RWPE2 (cell line): ENCODE data around the gene TFF1.

Source experiments
- ATAC-seq: fragments of 200-7000 bp; cut with Tn5 transposase; 3 replicates; pipeline ENCODE4 v1.9.1; 2021; ENCODE audit warnings: low read depth
- DNase-seq: peaks from one replicate; pipeline ENCODE4 v3.0.0-alpha.2; 2020; ENCODE audit warnings: low spot score
- H3K27ac ChIP-seq: fragments of 450-650 bp; 2 replicates; pipeline ENCODE4 v1.5.1; 2017; ENCODE audit warnings: mild to moderate bottlenecking; ENCODE audit not compliant: poor library complexity, severe bottlenecking
- H3K27me3 ChIP-seq: fragments of 250-450 bp; sonication (Bioruptor Pico); 2 replicates; pipeline ENCODE4 v1.5.1; 2021; ENCODE audit warnings: mild to moderate bottlenecking, moderate library complexity; ENCODE audit not compliant: insufficient read depth, poor library complexity, severe bottlenecking
- H3K36me3 ChIP-seq: fragments of 250-450 bp; sonication (Bioruptor Pico); 2 replicates; pipeline ENCODE4 v1.5.1; 2020; ENCODE audit warnings: low read depth, mild to moderate bottlenecking, moderate library complexity
- H3K4me1 ChIP-seq: fragments of 250-450 bp; sonication (Bioruptor Pico); 2 replicates; pipeline ENCODE4 v1.5.1; 2021; ENCODE audit warnings: mild to moderate bottlenecking, moderate library complexity; ENCODE audit not compliant: insufficient read depth, poor library complexity, severe bottlenecking
- H3K4me3 ChIP-seq: fragments of 250-450 bp; sonication (Bioruptor Pico); 2 replicates; pipeline ENCODE4 v1.5.1; 2021; ENCODE audit warnings: mild to moderate bottlenecking, moderate library complexity; ENCODE audit not compliant: severe bottlenecking
- H3K9me3 ChIP-seq: fragments of 250-450 bp; sonication (Bioruptor Pico); 2 replicates; pipeline ENCODE4 v1.5.1; 2021; ENCODE audit warnings: mild to moderate bottlenecking, moderate library complexity; ENCODE audit not compliant: severe bottlenecking
- TF ChIP-seq, protein P1 (sequence below): fragments of 450-650 bp; IDR thresholded peaks from one replicate; pipeline ENCODE4 v1.5.1; 2017; ENCODE audit warnings: mild to moderate bottlenecking, moderate library complexity; ENCODE audit not compliant: poor library complexity, severe bottlenecking

Gene TFF1

DNA sequence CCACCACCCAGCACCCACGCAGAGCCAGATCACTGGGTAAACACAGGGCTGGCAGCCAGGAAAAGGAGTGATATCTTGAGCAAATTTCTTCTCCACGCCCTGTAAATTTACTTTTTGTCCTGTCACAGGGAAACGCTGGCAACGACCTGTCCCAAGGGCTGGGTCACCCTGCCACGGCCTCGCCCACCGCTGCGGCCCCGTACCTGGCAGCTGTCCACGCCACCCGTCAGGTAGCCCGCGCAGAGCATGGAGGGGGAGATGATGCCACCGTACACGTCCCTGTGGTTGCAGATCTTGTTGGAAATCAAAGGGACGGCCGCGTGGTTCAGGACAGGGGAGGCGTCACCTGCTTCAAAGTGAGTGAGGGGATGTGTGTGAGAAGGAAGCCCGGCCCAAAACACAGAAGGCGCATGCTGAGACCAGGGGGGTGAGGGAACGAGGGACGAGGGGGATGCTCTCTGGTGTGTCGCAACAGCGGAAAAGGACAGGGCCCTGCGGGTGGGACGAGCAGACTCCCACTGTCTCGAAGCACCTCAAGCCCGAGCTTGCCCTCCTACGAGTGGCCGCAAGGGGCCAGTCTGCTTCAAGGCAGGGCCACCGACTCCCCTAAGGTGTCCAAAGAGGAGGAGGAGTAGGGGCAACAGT is 10.1 kb upstream of the TFF1 start:
- no peak overlapping the region for H3K4me3 ChIP-seq
- no peak overlapping the region for H3K27ac ChIP-seq
- ATAC-seq (no peak), DNase-seq (no peak)
- TF ChIP-seq, protein P1, sequence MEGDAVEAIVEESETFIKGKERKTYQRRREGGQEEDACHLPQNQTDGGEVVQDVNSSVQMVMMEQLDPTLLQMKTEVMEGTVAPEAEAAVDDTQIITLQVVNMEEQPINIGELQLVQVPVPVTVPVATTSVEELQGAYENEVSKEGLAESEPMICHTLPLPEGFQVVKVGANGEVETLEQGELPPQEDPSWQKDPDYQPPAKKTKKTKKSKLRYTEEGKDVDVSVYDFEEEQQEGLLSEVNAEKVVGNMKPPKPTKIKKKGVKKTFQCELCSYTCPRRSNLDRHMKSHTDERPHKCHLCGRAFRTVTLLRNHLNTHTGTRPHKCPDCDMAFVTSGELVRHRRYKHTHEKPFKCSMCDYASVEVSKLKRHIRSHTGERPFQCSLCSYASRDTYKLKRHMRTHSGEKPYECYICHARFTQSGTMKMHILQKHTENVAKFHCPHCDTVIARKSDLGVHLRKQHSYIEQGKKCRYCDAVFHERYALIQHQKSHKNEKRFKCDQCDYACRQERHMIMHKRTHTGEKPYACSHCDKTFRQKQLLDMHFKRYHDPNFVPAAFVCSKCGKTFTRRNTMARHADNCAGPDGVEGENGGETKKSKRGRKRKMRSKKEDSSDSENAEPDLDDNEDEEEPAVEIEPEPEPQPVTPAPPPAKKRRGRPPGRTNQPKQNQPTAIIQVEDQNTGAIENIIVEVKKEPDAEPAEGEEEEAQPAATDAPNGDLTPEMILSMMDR = no peak
- no peaks in the 10 kb centered on the region for H3K27me3 ChIP-seq
- no peaks in the 10 kb centered on the region for H3K4me1 ChIP-seq
- no peaks in the 10 kb centered on the region for H3K9me3 ChIP-seq
- no peaks in the 10 kb centered on the region for H3K36me3 ChIP-seq

DNA sequence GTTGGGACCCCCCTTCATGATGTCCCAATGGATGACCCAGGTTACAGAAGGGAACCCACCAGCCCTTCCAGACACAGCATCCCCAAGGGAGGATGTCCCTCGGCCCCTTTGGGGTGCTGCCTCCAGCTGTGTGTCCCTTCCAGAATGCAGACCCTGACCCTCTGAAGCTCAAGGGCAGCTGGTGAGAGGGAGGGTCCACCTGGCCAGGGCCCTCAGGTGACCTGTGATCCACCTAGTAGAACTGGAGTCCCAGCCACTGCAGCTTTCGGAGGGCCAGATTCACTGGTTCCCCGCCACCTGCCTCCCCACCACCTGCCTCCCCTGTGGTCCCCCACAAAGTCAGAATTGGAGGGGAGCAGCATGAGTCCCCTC is 9.6 kb upstream of the TFF1 start:
- no peaks in the 10 kb centered on the region for H3K9me3 ChIP-seq
- TF ChIP-seq, protein P1 = no peak
- no peak for DNase-seq
- no peak overlapping the region for H3K27ac ChIP-seq
- H3K4me1 ChIP-seq = no peaks in the 10 kb centered on the region
- no peak overlapping the region for H3K4me3 ChIP-seq
- ATAC-seq = no peak
- no peaks in the 10 kb centered on the region for H3K27me3 ChIP-seq
- H3K36me3 ChIP-seq = no peaks in the 10 kb centered on the region

DNA sequence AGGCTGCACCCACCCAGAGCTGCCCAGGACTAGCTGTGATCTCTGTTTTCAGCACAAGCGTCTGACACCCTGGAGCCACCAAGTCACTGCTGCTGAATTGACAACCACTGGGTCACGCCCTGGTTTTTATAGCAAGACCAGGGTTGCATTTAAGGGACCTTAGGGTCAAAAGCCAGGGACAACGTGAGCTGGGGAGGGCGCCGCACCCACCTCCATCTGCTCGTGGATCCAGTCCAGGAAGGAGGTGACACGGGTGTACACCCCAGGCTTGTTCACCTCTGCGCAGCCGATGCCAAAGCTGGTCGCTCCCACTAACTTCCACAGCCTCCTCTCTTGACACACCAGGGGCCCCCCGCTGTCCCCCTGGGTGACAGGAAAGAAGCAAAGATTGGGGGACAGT is 9.2 kb upstream of the TFF1 start:
- Histone ChIP-seq H3K4me1 (no peaks in the 10 kb centered on the region), H3K36me3 (no peaks in the 10 kb centered on the region), H3K27ac (no peak overlapping the region), H3K27me3 (no peaks in the 10 kb centered on the region), H3K9me3 (no peaks in the 10 kb centered on the region), H3K4me3 (no peak overlapping the region)
- DNase-seq (no peak), ATAC-seq (no peak)
- TF ChIP-seq, protein P1 = no peak

DNA sequence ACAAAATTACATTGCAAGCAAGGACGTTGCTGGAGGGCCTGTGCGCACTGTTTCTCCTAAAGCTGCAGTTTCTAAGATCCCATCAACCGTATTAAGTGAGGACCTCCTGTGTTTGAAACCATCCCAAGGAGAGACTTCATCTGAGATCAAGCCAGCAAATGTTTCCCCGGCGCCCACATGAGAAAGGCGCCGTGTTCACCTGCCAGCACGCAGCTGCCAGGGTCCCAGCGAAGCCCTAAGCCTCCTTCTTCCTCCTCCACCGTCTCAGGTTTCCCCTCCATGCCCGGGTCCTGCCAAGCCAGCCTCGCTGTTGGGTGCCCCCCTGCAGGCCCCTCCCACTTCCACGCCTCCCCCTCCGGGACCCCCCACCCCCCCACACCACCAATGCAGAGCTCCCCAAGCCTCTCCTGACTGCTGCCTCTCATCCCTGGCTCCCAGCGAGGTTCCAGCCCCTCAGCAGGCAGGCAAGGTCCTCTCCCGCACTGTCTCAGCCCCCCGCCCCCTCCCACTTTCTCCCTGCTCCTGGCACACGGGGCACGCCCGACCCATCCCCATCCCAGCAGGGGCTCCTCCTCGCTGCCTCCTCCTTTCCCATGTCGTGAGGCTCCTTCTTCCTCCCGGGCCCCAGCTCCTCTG is 8.6 kb upstream of the TFF1 start:
- H3K36me3 ChIP-seq = no peaks in the 10 kb centered on the region
- TF ChIP-seq, protein P1 = no peak
- no peak overlapping the region for H3K4me3 ChIP-seq
- H3K27ac ChIP-seq = no peak overlapping the region
- no peaks in the 10 kb centered on the region for H3K9me3 ChIP-seq
- no peaks in the 10 kb centered on the region for H3K27me3 ChIP-seq
- ATAC-seq = no peak
- DNase-seq = no peak
- no peaks in the 10 kb centered on the region for H3K4me1 ChIP-seq

DNA sequence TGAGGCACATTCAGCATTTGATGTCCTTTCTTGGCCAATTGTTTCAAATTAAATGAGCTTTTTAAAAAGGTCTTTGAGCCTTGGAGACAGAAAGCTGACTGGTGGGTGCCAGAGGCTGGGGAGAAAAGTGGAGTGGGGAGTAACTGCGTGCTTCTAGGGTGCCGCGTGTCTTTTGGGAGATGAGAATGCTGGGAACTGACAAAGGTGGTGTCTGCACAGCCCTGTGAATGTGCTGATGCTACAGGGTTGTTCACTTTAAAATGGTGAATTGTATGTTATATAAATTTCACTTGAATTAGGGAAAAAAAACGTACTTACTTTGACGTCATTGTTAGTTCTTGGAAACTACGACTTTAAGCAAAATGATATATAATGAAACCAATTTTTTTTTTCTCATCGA is 8.1 kb upstream of the TFF1 start:
- TF ChIP-seq, protein P1 = no peak
- Histone ChIP-seq H3K4me3 (no peak overlapping the region), H3K36me3 (no peaks in the 10 kb centered on the region), H3K27me3 (no peaks in the 10 kb centered on the region), H3K9me3 (no peaks in the 10 kb centered on the region), H3K4me1 (no peaks in the 10 kb centered on the region), H3K27ac (no peak overlapping the region)
- DNase-seq = no peak
- no peak for ATAC-seq
